Epithelial cell of proximal tubule (primary cell): ENCODE data around the gene NUP85. TPM values are rescaled to one million over a fixed set of nuclear protein-coding genes. Genes with fewer than 3 reads are reported as not detected.

Experiments
- DNase-seq: peaks from one replicate; pipeline ENCODE4 v3.0.0-alpha.2; 2011; ENCODE audit warnings: low read depth
- H3K4me3 ChIP-seq: 2 replicates; pipeline ENCODE4 v1.5.1; 2011; ENCODE audit warnings: low read depth, mild to moderate bottlenecking, low read length
- CTCF ChIP-seq: conservative IDR thresholded peaks from 2 replicates; pipeline ENCODE4 v1.5.1; 2012; ENCODE audit warnings: low read depth, mild to moderate bottlenecking, low read length
- total RNA-seq: library from RNA; depleted of rRNA; stranded (reverse); fragments of >200 nt; gene quantifications from 2 replicates; pipeline ENCODE4 v1.2.3, GENCODE V29; 2015

Gene NUP85
- total RNA-seq, 1 donor from 2014 or later = 43.2 TPM

- H3K4me3 ChIP-seq = no peak overlapping the region
- no peak for DNase-seq
- no peak for TF ChIP-seq CTCF
These were observed 19.5 kb downstream of the NUP85 start for GRCh38 chr17:75225016-75225415.

- DNase-seq = no peak
- H3K4me3 ChIP-seq = no peak overlapping the region
- TF ChIP-seq CTCF = no peak
These were observed 22.2 kb downstream of the NUP85 start for GRCh38 chr17:75227729-75228128.

- H3K4me3 ChIP-seq = no peak overlapping the region
- DNase-seq = no peak
- TF ChIP-seq CTCF = no peak
These were observed 22.8 kb downstream of the NUP85 start for GRCh38 chr17:75228305-75228704.

GRCh38 chr17:75228847-75229246 is 23.4 kb downstream of the NUP85 start:
- TF ChIP-seq CTCF = no peak
- no peak overlapping the region for H3K4me3 ChIP-seq
- DNase-seq = no peak

- TF ChIP-seq CTCF = no peak
- DNase-seq = no peak
- no peak overlapping the region for H3K4me3 ChIP-seq
These were observed 25.6 kb downstream of the NUP85 start for GRCh38 chr17:75231071-75231470.

- no peak for TF ChIP-seq CTCF
- H3K4me3 ChIP-seq = no peak overlapping the region
- DNase-seq = no peak
These were observed 26.4 kb downstream of the NUP85 start for GRCh38 chr17:75231741-75232464.

- DNase-seq = no peak
- no peak for TF ChIP-seq CTCF
These were observed 27.3 kb downstream of the NUP85 start for GRCh38 chr17:75232786-75233185.

More at GRCh38 chr17:75232786-75233185, 27.3 kb downstream of the NUP85 start:
- no peak overlapping the region for H3K4me3 ChIP-seq
